ENCODE results near the gene IL6ST.
"Not testable (repeated sequence)": the region's sequence is repeated elsewhere in the genome, so short reads cannot be mapped to it uniquely, and the experiment has no call there.

Gene IL6ST

GRCh38 chr5:56019306-56020272 lies 24.8 kb upstream of the IL6ST start:
- no peaks in the 10 kb centered on the region for H3K36me3 ChIP-seq (ENCODE audit: insufficient read depth, low read depth, low read length)
- H3K27ac ChIP-seq (ENCODE audit: low read length) = no peak overlapping the region

GRCh38 chr5:56018832-56019231 lies 24.1 kb upstream of the IL6ST start:
- H3K4me3 ChIP-seq (ENCODE audit: low read length) = no peak overlapping the region
- H3K27me3 ChIP-seq (ENCODE audit: insufficient read depth, low read length) = no peaks in the 10 kb centered on the region
- H3K9me3 ChIP-seq (ENCODE audit: insufficient read depth, low read depth, low read length) = no peaks in the 10 kb centered on the region
- H3K36me3 ChIP-seq (ENCODE audit: insufficient read depth, low read depth, low read length) = no peaks in the 10 kb centered on the region
- no peak overlapping the region for H3K27ac ChIP-seq (ENCODE audit: low read length)
- no peak overlapping the region for H3K9ac ChIP-seq (ENCODE audit: low read depth, low read length)
- H3K4me1 ChIP-seq (ENCODE audit: insufficient read depth, low read length) = no peaks in the 10 kb centered on the region

More at GRCh38 chr5:56019306-56020272, 24.8 kb upstream of the IL6ST start:
- H3K27me3 ChIP-seq (ENCODE audit: insufficient read depth, low read length) = no peaks in the 10 kb centered on the region
- H3K9me3 ChIP-seq (ENCODE audit: insufficient read depth, low read depth, low read length) = no peaks in the 10 kb centered on the region
- no peaks in the 10 kb centered on the region for H3K4me1 ChIP-seq (ENCODE audit: insufficient read depth, low read length)
- no peak overlapping the region for H3K9ac ChIP-seq (ENCODE audit: low read depth, low read length)
- H3K4me3 ChIP-seq (ENCODE audit: low read length) = no peak overlapping the region

- not testable (repeated sequence) for H3K36me3 ChIP-seq (ENCODE audit: insufficient read depth, low read depth, low read length); H3K9me3 ChIP-seq (ENCODE audit: insufficient read depth, low read depth, low read length); H3K27ac ChIP-seq (ENCODE audit: low read length); H3K9ac ChIP-seq (ENCODE audit: low read depth, low read length); H3K4me1 ChIP-seq (ENCODE audit: insufficient read depth, low read length); H3K27me3 ChIP-seq (ENCODE audit: insufficient read depth, low read length); H3K4me3 ChIP-seq (ENCODE audit: low read length)
These were observed 19.9 kb upstream of the IL6ST start for GRCh38 chr5:56014701-56015100.

- not testable (repeated sequence) for H3K9ac ChIP-seq (ENCODE audit: low read depth, low read length); H3K9me3 ChIP-seq (ENCODE audit: insufficient read depth, low read depth, low read length); H3K36me3 ChIP-seq (ENCODE audit: insufficient read depth, low read depth, low read length); H3K4me3 ChIP-seq (ENCODE audit: low read length); H3K27me3 ChIP-seq (ENCODE audit: insufficient read depth, low read length); H3K27ac ChIP-seq (ENCODE audit: low read length); H3K4me1 ChIP-seq (ENCODE audit: insufficient read depth, low read length)
These were observed 19.2 kb upstream of the IL6ST start for GRCh38 chr5:56013939-56014338.

- H3K9me3 ChIP-seq (ENCODE audit: insufficient read depth, low read depth, low read length) = no peaks in the 10 kb centered on the region
- H3K4me3 ChIP-seq (ENCODE audit: low read length) = no peak overlapping the region
- no peaks in the 10 kb centered on the region for H3K4me1 ChIP-seq (ENCODE audit: insufficient read depth, low read length)
- no peak overlapping the region for H3K27ac ChIP-seq (ENCODE audit: low read length)
- H3K9ac ChIP-seq (ENCODE audit: low read depth, low read length) = no peak overlapping the region
- no peaks in the 10 kb centered on the region for H3K27me3 ChIP-seq (ENCODE audit: insufficient read depth, low read length)
- no peaks in the 10 kb centered on the region for H3K36me3 ChIP-seq (ENCODE audit: insufficient read depth, low read depth, low read length)
These were observed 17.7 kb upstream of the IL6ST start for GRCh38 chr5:56012281-56012963.

- Histone ChIP-seq H3K27me3 (ENCODE audit: insufficient read depth, low read length) (no peaks in the 10 kb centered on the region), H3K9ac (ENCODE audit: low read depth, low read length) (no peak overlapping the region), H3K4me1 (ENCODE audit: insufficient read depth, low read length) (no peaks in the 10 kb centered on the region), H3K4me3 (ENCODE audit: low read length) (no peak overlapping the region), H3K36me3 (ENCODE audit: insufficient read depth, low read depth, low read length) (no peaks in the 10 kb centered on the region), H3K27ac (ENCODE audit: low read length) (no peak overlapping the region), H3K9me3 (ENCODE audit: insufficient read depth, low read depth, low read length) (no peaks in the 10 kb centered on the region)
These were observed 17.1 kb upstream of the IL6ST start for GRCh38 chr5:56011835-56012234.

- Histone ChIP-seq H3K9ac (ENCODE audit: low read depth, low read length) (no peak overlapping the region), H3K9me3 (ENCODE audit: insufficient read depth, low read depth, low read length) (no peaks in the 10 kb centered on the region), H3K27me3 (ENCODE audit: insufficient read depth, low read length) (no peaks in the 10 kb centered on the region), H3K36me3 (ENCODE audit: insufficient read depth, low read depth, low read length) (no peaks in the 10 kb centered on the region), H3K4me1 (ENCODE audit: insufficient read depth, low read length) (no peaks in the 10 kb centered on the region), H3K4me3 (ENCODE audit: low read length) (no peak overlapping the region), H3K27ac (ENCODE audit: low read length) (no peak overlapping the region)
These were observed 15.7 kb upstream of the IL6ST start for GRCh38 chr5:56010431-56010830.

GRCh38 chr5:56006600-56006999 lies 11.8 kb upstream of the IL6ST start:
- no peak overlapping the region for H3K4me3 ChIP-seq (ENCODE audit: low read length)
- H3K27ac ChIP-seq (ENCODE audit: low read length) = no peak overlapping the region
- H3K27me3 ChIP-seq (ENCODE audit: insufficient read depth, low read length) = no peaks in the 10 kb centered on the region
- H3K4me1 ChIP-seq (ENCODE audit: insufficient read depth, low read length) = no peaks in the 10 kb centered on the region
- H3K36me3 ChIP-seq (ENCODE audit: insufficient read depth, low read depth, low read length) = no peaks in the 10 kb centered on the region
- H3K9ac ChIP-seq (ENCODE audit: low read depth, low read length) = no peak overlapping the region
- H3K9me3 ChIP-seq (ENCODE audit: insufficient read depth, low read depth, low read length) = no peaks in the 10 kb centered on the region

GRCh38 chr5:56006094-56006493 lies 11.3 kb upstream of the IL6ST start:
- Histone ChIP-seq H3K4me3 (ENCODE audit: low read length) (no peak overlapping the region), H3K36me3 (ENCODE audit: insufficient read depth, low read depth, low read length) (no peaks in the 10 kb centered on the region), H3K9me3 (ENCODE audit: insufficient read depth, low read depth, low read length) (no peaks in the 10 kb centered on the region), H3K27me3 (ENCODE audit: insufficient read depth, low read length) (no peaks in the 10 kb centered on the region), H3K4me1 (ENCODE audit: insufficient read depth, low read length) (no peaks in the 10 kb centered on the region), H3K9ac (ENCODE audit: low read depth, low read length) (no peak overlapping the region), H3K27ac (ENCODE audit: low read length) (no peak overlapping the region)

GRCh38 chr5:56004874-56005273 lies 10.1 kb upstream of the IL6ST start:
- Histone ChIP-seq H3K27me3 (ENCODE audit: insufficient read depth, low read length) (no peaks in the 10 kb centered on the region), H3K4me3 (ENCODE audit: low read length) (no peak overlapping the region), H3K9ac (ENCODE audit: low read depth, low read length) (no peak overlapping the region), H3K9me3 (ENCODE audit: insufficient read depth, low read depth, low read length) (no peaks in the 10 kb centered on the region), H3K27ac (ENCODE audit: low read length) (no peak overlapping the region), H3K4me1 (ENCODE audit: insufficient read depth, low read length) (no peaks in the 10 kb centered on the region), H3K36me3 (ENCODE audit: insufficient read depth, low read depth, low read length) (no peaks in the 10 kb centered on the region)

- Histone ChIP-seq H3K36me3 (ENCODE audit: insufficient read depth, low read depth, low read length) (no peaks in the 10 kb centered on the region), H3K27ac (ENCODE audit: low read length) (no peak overlapping the region), H3K27me3 (ENCODE audit: insufficient read depth, low read length) (no peaks in the 10 kb centered on the region), H3K9ac (ENCODE audit: low read depth, low read length) (no peak overlapping the region), H3K9me3 (ENCODE audit: insufficient read depth, low read depth, low read length) (no peaks in the 10 kb centered on the region), H3K4me1 (ENCODE audit: insufficient read depth, low read length) (no peaks in the 10 kb centered on the region), H3K4me3 (ENCODE audit: low read length) (no peak overlapping the region)
These were observed 8.9 kb upstream of the IL6ST start for GRCh38 chr5:56003679-56004078.

- Histone ChIP-seq H3K4me1 (ENCODE audit: insufficient read depth, low read length) (no peaks in the 10 kb centered on the region), H3K4me3 (ENCODE audit: low read length) (no peak overlapping the region), H3K27ac (ENCODE audit: low read length) (no peak overlapping the region), H3K9ac (ENCODE audit: low read depth, low read length) (no peak overlapping the region), H3K9me3 (ENCODE audit: insufficient read depth, low read depth, low read length) (no peaks in the 10 kb centered on the region), H3K27me3 (ENCODE audit: insufficient read depth, low read length) (no peaks in the 10 kb centered on the region), H3K36me3 (ENCODE audit: insufficient read depth, low read depth, low read length) (no peaks in the 10 kb centered on the region)
These were observed 8.4 kb upstream of the IL6ST start for GRCh38 chr5:56003179-56003578.
